HEK293 (cell line): ENCODE results near the gene STRBP.

ENCODE experiments used
- ATF2 ChIP-seq: fragments of 450-650 bp; formaldehyde crosslinking; IDR thresholded peaks from 2 replicates; pipeline ENCODE4 v1.5.1; 2016; ENCODE audit warnings: missing biosample characterization, missing genetic modification characterization, low read depth
- OSR2 ChIP-seq: fragments of 450-650 bp; formaldehyde crosslinking; IDR thresholded peaks from 2 replicates; pipeline ENCODE4 v1.5.1; 2016; ENCODE audit warnings: missing biosample characterization, missing genetic modification characterization
- ZBTB20 ChIP-seq: fragments of 450-650 bp; formaldehyde crosslinking; IDR thresholded peaks from 2 replicates; pipeline ENCODE4 v1.5.1; 2016; ENCODE audit warnings: missing biosample characterization, missing genetic modification characterization
- ZNF18 ChIP-seq: fragments of 450-650 bp; formaldehyde crosslinking; IDR thresholded peaks from 2 replicates; pipeline ENCODE4 v1.5.1; 2016; ENCODE audit warnings: missing biosample characterization, missing genetic modification characterization
- ZNF341 ChIP-seq: fragments of 450-650 bp; formaldehyde crosslinking; IDR thresholded peaks from 2 replicates; pipeline ENCODE4; 2016; ENCODE audit warnings: low read depth, missing biosample characterization, missing genetic modification characterization
- ZNF416 ChIP-seq: fragments of 450-650 bp; formaldehyde crosslinking; IDR thresholded peaks from 2 replicates; pipeline ENCODE4 v1.5.1; 2016; ENCODE audit warnings: missing biosample characterization, missing genetic modification characterization
- ZNF518A ChIP-seq: fragments of 450-650 bp; formaldehyde crosslinking; conservative IDR thresholded peaks from 2 replicates; pipeline ENCODE4 v1.5.1; 2016; ENCODE audit warnings: low read depth, missing biosample characterization, missing genetic modification characterization
- ZNF639 ChIP-seq: fragments of 450-650 bp; formaldehyde crosslinking; IDR thresholded peaks from 2 replicates; pipeline ENCODE4 v1.5.1; 2016; ENCODE audit warnings: missing biosample characterization, missing genetic modification characterization
- ZSCAN30 ChIP-seq: fragments of 450-650 bp; IDR thresholded peaks from 2 replicates; pipeline ENCODE4 v1.5.1; 2018; ENCODE audit warnings: missing biosample characterization, mild to moderate bottlenecking, missing genetic modification characterization, moderate library complexity
- TF ChIP-seq, protein P1 (sequence below): fragments of 450-650 bp; formaldehyde crosslinking; IDR thresholded peaks from 2 replicates; pipeline ENCODE4 v1.5.1; 2016; ENCODE audit warnings: missing biosample characterization, missing genetic modification characterization
- TF ChIP-seq, protein P2 (sequence below): fragments of 450-650 bp; formaldehyde crosslinking; IDR thresholded peaks from 2 replicates; pipeline ENCODE4 v1.5.1; 2016; ENCODE audit warnings: missing biosample characterization, missing genetic modification characterization

DNA sequence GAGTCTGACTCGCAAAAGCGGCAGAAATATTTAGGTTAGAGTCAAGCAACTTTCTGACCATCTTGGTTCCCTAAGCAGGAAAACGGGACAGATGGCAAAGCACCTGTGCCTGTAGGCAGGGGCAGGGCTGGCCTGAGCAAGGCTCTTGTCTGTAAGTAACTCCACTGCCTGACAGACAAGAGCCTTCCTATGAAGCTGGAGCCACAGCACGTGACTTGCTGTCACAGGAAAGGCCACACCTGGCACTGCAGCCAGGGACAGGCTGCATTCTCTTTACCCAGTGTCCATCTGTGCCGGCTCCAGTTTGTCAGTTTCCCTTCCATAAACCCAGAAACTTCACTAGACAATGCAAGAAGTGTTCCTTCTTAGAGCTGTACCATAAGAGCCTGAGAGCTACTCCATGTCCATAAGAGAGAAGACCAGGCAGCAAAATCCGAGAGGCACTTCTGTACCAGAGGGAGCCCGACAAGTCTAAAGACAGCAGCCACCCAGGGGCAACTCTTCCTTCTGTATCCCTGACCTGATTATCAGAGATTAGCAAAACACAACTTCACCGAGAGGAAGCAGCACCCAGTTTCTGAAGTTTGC is 156.9 kb downstream of the STRBP start:
- TF ChIP-seq, protein P1, sequence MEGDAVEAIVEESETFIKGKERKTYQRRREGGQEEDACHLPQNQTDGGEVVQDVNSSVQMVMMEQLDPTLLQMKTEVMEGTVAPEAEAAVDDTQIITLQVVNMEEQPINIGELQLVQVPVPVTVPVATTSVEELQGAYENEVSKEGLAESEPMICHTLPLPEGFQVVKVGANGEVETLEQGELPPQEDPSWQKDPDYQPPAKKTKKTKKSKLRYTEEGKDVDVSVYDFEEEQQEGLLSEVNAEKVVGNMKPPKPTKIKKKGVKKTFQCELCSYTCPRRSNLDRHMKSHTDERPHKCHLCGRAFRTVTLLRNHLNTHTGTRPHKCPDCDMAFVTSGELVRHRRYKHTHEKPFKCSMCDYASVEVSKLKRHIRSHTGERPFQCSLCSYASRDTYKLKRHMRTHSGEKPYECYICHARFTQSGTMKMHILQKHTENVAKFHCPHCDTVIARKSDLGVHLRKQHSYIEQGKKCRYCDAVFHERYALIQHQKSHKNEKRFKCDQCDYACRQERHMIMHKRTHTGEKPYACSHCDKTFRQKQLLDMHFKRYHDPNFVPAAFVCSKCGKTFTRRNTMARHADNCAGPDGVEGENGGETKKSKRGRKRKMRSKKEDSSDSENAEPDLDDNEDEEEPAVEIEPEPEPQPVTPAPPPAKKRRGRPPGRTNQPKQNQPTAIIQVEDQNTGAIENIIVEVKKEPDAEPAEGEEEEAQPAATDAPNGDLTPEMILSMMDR (tag by site-specific recombination): no peak
- TF ChIP-seq ATF2 (tag by site-specific recombination) (no peak), ZNF518A (tag by site-specific recombination) (no peak), OSR2 (no peak), ZBTB20 (tag by site-specific recombination) (no peak), ZNF639 (tag by site-specific recombination) (no peak), ZNF341 (no peak), ZNF416 (tag by site-specific recombination) (no peak), ZNF18 (tag by site-specific recombination) (no peak), ZSCAN30 (tag by site-specific recombination) (no peak)
- TF ChIP-seq, protein P2, sequence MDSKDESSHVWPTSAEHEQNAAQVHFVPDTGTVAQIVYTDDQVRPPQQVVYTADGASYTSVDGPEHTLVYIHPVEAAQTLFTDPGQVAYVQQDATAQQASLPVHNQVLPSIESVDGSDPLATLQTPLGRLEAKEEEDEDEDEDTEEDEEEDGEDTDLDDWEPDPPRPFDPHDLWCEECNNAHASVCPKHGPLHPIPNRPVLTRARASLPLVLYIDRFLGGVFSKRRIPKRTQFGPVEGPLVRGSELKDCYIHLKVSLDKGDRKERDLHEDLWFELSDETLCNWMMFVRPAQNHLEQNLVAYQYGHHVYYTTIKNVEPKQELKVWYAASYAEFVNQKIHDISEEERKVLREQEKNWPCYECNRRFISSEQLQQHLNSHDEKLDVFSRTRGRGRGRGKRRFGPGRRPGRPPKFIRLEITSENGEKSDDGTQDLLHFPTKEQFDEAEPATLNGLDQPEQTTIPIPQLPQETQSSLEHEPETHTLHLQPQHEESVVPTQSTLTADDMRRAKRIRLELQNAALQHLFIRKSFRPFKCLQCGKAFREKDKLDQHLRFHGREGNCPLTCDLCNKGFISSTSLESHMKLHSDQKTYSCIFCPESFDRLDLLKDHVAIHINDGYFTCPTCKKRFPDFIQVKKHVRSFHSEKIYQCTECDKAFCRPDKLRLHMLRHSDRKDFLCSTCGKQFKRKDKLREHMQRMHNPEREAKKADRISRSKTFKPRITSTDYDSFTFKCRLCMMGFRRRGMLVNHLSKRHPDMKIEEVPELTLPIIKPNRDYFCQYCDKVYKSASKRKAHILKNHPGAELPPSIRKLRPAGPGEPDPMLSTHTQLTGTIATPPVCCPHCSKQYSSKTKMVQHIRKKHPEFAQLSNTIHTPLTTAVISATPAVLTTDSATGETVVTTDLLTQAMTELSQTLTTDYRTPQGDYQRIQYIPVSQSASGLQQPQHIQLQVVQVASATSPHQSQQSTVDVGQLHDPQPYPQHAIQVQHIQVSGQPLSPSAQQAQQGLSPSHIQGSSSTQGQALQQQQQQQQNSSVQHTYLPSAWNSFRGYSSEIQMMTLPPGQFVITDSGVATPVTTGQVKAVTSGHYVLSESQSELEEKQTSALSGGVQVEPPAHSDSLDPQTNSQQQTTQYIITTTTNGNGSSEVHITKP: no peak
